ENCODE measurements around the gene GLI3.

The GLI3 gene

DNA sequence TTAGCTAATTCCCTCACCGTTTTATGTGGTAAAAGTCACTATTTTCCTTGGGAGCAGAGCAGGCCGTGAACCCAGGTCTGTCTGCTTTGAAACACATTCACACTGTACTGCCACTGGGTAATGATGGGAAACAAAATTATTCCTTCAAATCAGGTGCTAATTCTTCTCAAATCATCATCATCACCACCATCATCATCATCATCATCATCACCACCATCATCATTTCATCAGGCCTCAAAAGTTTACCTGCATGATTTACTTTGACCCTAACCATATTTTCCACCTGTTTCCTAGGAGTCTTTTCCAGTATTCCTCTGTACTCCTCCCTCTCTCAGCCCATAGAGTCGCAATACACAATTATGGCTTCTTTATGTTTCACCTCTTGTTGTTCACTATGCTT is 220.5 kb downstream of the GLI3 start:
- no peak for ATAC-seq (ENCODE audit: low read depth)

DNA sequence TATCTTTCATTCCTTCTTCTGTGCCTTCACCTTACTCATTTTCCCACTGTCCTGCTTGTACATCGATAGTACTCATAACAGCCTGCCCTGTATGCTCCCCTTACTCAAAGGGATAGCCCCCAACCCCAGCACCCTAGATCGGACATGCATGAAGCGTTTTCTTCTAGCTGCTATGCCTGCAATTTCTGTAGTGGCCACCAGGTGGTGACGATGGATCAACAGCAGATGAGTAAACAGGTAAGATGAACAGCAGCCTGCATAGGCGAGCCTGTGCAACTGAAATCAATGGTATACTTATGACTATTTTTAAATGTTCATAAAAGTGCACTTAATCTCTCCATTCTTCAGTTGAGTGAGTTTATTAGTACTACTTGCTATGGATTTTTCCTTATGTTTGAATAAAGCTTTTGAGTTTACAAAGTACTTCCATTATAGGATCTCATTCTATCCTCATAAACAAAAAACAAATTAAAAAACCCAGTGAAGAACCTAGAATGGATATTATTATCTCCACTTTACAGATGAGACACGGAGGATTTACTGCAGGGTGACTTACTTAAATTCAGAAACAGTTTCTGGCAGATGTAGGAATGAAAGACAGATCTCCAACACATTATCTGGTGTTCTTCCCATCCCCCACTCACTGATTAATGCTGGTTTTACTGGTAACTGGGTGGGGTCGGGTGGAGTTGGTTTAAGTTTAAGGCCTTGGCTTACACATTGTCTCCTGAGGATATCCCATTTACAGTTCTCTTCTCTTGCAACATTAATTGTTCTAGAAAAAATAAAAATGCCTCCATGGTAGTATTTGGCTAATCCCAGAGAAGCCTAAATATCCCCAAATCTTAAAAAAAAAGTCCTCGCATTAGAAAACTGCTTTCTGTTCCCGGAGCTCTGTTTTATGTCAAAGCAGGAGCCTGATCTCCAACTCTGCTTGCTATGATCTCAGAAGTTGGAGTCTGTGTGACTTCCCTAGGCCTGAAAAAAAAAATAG is 222.1 kb downstream of the GLI3 start:
- Histone ChIP-seq H3K4me3 (ENCODE audit: severe bottlenecking) (no peak overlapping the region), H3K27ac (ENCODE audit: poor library complexity, severe bottlenecking) (no peak overlapping the region), H3K9me3 (ENCODE audit: severe bottlenecking) (no peaks in the 10 kb centered on the region), H3K4me1 (ENCODE audit: insufficient read depth, poor library complexity, severe bottlenecking) (no peaks in the 10 kb centered on the region), H3K27me3 (ENCODE audit: insufficient read depth, poor library complexity, severe bottlenecking) (no peaks in the 10 kb centered on the region), H3K36me3 (ENCODE audit: low read depth) (peaks cover 14% of the 10 kb centered on the region; the same call in 1 of the 2 replicates)
- DNase-seq (ENCODE audit: low spot score) (no peak), ATAC-seq (ENCODE audit: low read depth) (no peak)
- TF ChIP-seq, protein P1, sequence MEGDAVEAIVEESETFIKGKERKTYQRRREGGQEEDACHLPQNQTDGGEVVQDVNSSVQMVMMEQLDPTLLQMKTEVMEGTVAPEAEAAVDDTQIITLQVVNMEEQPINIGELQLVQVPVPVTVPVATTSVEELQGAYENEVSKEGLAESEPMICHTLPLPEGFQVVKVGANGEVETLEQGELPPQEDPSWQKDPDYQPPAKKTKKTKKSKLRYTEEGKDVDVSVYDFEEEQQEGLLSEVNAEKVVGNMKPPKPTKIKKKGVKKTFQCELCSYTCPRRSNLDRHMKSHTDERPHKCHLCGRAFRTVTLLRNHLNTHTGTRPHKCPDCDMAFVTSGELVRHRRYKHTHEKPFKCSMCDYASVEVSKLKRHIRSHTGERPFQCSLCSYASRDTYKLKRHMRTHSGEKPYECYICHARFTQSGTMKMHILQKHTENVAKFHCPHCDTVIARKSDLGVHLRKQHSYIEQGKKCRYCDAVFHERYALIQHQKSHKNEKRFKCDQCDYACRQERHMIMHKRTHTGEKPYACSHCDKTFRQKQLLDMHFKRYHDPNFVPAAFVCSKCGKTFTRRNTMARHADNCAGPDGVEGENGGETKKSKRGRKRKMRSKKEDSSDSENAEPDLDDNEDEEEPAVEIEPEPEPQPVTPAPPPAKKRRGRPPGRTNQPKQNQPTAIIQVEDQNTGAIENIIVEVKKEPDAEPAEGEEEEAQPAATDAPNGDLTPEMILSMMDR (IDR thresholded peaks at IDR 0.05; ENCODE audit: poor library complexity, severe bottlenecking), result peak; percentile 67

More for the DNA sequence above, 220.5 kb downstream of the GLI3 start:
- DNase-seq (ENCODE audit: low spot score), result no peak
- TF ChIP-seq, protein P1 (IDR thresholded peaks at IDR 0.05; ENCODE audit: poor library complexity, severe bottlenecking), result no peak
- H3K27ac ChIP-seq (ENCODE audit: poor library complexity, severe bottlenecking), result no peak overlapping the region
- no peak overlapping the region for H3K4me3 ChIP-seq (ENCODE audit: severe bottlenecking)
- H3K27me3 ChIP-seq (ENCODE audit: insufficient read depth, poor library complexity, severe bottlenecking), result no peaks in the 10 kb centered on the region
- peaks cover 14% of the 10 kb centered on the region; the same call in 1 of the 2 replicates for H3K36me3 ChIP-seq (ENCODE audit: low read depth)
- H3K9me3 ChIP-seq (ENCODE audit: severe bottlenecking), result no peaks in the 10 kb centered on the region
- H3K4me1 ChIP-seq (ENCODE audit: insufficient read depth, poor library complexity, severe bottlenecking), result no peaks in the 10 kb centered on the region

DNA sequence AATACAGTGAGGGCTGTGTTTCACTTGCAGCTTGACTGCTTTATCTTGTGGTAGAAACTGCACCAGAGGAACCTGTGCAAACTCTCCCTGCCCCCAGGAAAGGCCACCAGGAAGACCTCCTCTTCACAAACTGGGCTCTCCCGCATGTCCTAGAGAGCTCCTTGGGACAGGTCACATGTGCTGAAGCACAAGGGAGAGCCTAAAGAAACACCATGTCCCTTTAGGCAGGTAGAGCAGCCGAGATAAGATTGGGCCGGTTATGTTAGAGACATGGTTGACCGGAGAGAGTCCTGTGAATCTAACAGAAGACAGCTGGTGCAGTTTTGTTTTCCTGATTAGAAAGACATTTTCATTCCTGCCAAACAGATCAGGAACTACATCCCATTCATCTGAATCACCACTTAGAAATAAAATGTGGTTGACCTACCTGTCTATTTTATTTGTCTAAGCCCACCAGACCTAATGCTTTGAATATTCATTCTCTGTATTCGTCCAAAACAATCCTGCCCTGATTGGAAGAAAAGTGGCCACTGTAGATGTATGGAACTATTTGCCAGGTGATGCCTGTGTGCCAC is 224.1 kb downstream of the GLI3 start:
- ATAC-seq (ENCODE audit: low read depth), result no peak; the same call in 2 of the 3 replicates

DNA sequence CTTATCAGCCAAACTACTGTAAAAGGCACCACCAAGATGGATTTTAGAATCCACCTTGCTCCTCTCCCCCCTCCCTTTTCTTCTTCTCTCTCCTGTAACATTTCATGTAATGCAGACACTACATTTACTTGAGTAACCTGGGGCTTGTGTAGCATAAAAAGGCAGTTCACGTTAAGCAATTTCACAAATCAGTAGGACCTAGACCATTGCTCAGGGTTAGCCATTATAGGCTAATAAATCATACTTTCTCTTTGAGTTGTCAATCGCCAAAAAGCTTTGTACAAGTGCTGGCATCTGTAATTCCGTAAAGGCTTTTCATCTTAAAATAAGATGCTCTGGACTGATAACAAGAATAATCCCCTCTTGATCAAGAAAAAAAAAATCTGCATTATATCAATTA is 224.7 kb downstream of the GLI3 start:
- TF ChIP-seq, protein P1 (IDR thresholded peaks at IDR 0.05; ENCODE audit: poor library complexity, severe bottlenecking), result no peak
- Histone ChIP-seq H3K4me3 (ENCODE audit: severe bottlenecking) (no peak overlapping the region), H3K36me3 (ENCODE audit: low read depth) (peaks cover 10% of the 10 kb centered on the region; the same call in 1 of the 2 replicates), H3K9me3 (ENCODE audit: severe bottlenecking) (no peaks in the 10 kb centered on the region), H3K27ac (ENCODE audit: poor library complexity, severe bottlenecking) (peak overlapping the region; percentile 25), H3K27me3 (ENCODE audit: insufficient read depth, poor library complexity, severe bottlenecking) (no peaks in the 10 kb centered on the region), H3K4me1 (ENCODE audit: insufficient read depth, poor library complexity, severe bottlenecking) (no peaks in the 10 kb centered on the region)
- DNase-seq (ENCODE audit: low spot score) (no peak), ATAC-seq (ENCODE audit: low read depth) (no peak)

More for the DNA sequence above, 224.1 kb downstream of the GLI3 start:
- Histone ChIP-seq H3K4me1 (ENCODE audit: insufficient read depth, poor library complexity, severe bottlenecking) (no peaks in the 10 kb centered on the region), H3K36me3 (ENCODE audit: low read depth) (peaks cover 10% of the 10 kb centered on the region; the same call in 1 of the 2 replicates), H3K27me3 (ENCODE audit: insufficient read depth, poor library complexity, severe bottlenecking) (no peaks in the 10 kb centered on the region), H3K4me3 (ENCODE audit: severe bottlenecking) (no peak overlapping the region), H3K9me3 (ENCODE audit: severe bottlenecking) (no peaks in the 10 kb centered on the region), H3K27ac (ENCODE audit: poor library complexity, severe bottlenecking) (peak overlapping the region; percentile 25)
- no peak for DNase-seq (ENCODE audit: low spot score)
- TF ChIP-seq, protein P1 (IDR thresholded peaks at IDR 0.05; ENCODE audit: poor library complexity, severe bottlenecking), result no peak

All from RWPE2 (cell line).